IMR-90 (cell line): ENCODE measurements around the gene SH3TC1. TPM values are rescaled to one million over a fixed set of nuclear protein-coding genes. Genes with fewer than 3 reads are reported as not detected.

Experiments used
- ATAC-seq: fragments of 200-7000 bp; cut with Tn5 transposase; 2 replicates; pipeline ENCODE4 v1.9.1; 2020; ENCODE audit warnings: low read depth, mild to moderate bottlenecking, moderate library complexity
- BruUV-seq: library from RNA; stranded (reverse); fragments of 400-500 nt; replicated peaks from 2 replicates; lab custom pipeline; 2021; lab: Mats Ljungman, UMichigan
- CTCF ChIA-PET: fragments of 300-600 bp; formaldehyde crosslinking; extraction: SDS; loops from one replicate; lab custom pipeline; 2021; ENCODE audit warnings: antibody characterized with exemption; lab: Yijun Ruan, JAX
- POLR2A ChIA-PET: fragments of 300-600 bp; sonication (Branson Sonifier 250); formaldehyde crosslinking; loops from one replicate; lab custom pipeline; 2022; ENCODE audit warnings: antibody characterized with exemption; ENCODE audit not compliant: unreplicated experiment; lab: Charles Lee
- DNase-seq: peaks from one replicate; pipeline ENCODE4 v3.0.0; 2013
- H2AFZ ChIP-seq: replicated peaks from 2 replicates; pipeline ENCODE3; 2013; ENCODE audit warnings: low read length, mild to moderate bottlenecking; ENCODE audit not compliant: poor library complexity
- H2AK5ac ChIP-seq: 2 replicates; pipeline ENCODE4 v1.6.1; 2013; ENCODE audit warnings: low read depth, low read length, inconsistent platforms
- H2AK9ac ChIP-seq: replicated peaks from 2 replicates; pipeline ENCODE3; 2013; ENCODE audit warnings: mild to moderate bottlenecking, low read depth, low read length, moderate library complexity; ENCODE audit not compliant: poor library complexity
- H2BK120ac ChIP-seq: 2 replicates; pipeline ENCODE4 v1.6.1; 2013; ENCODE audit warnings: low read depth, low read length, inconsistent platforms
- H2BK15ac ChIP-seq: 3 replicates; pipeline ENCODE4 v1.6.1; 2013; ENCODE audit warnings: low read depth, low read length, inconsistent platforms
- H2BK20ac ChIP-seq: 2 replicates; pipeline ENCODE4 v1.6.1; 2013; ENCODE audit warnings: low read depth, mild to moderate bottlenecking, inconsistent platforms, low read length, moderate library complexity
- H2BK5ac ChIP-seq: 2 replicates; pipeline ENCODE4 v1.6.1; 2013; ENCODE audit warnings: mild to moderate bottlenecking, low read depth, low read length, inconsistent platforms; ENCODE audit not compliant: poor library complexity, severe bottlenecking
- H3K14ac ChIP-seq: replicated peaks from 2 replicates; pipeline ENCODE4 v1.6.1; 2013; ENCODE audit warnings: low read depth, low read length, inconsistent platforms
- H3K18ac ChIP-seq: 2 replicates; pipeline ENCODE4 v1.6.1; 2013; ENCODE audit warnings: low read depth, low read length, control low read depth
- H3K23ac ChIP-seq: 2 replicates; pipeline ENCODE4 v1.6.1; 2013; ENCODE audit warnings: low read depth, low read length, inconsistent platforms
- H3K27ac ChIP-seq: 2 replicates; pipeline ENCODE4 v1.5.1; 2013; ENCODE audit warnings: mild to moderate bottlenecking, control low read depth, low read length; ENCODE audit not compliant: insufficient read depth
- H3K27me3 ChIP-seq: 2 replicates; pipeline ENCODE4 v1.6.1; 2013; ENCODE audit warnings: low read length; ENCODE audit not compliant: control insufficient read depth, insufficient read depth
- H3K36me3 ChIP-seq: 2 replicates; pipeline ENCODE4 v1.6.1; 2013; ENCODE audit warnings: low read length, mixed read lengths; ENCODE audit not compliant: control insufficient read depth, insufficient read depth
- H3K4ac ChIP-seq: 2 replicates; pipeline ENCODE4 v1.6.1; 2013; ENCODE audit warnings: low read depth, low read length, inconsistent platforms
- H3K4me1 ChIP-seq: 2 replicates; pipeline ENCODE4 v1.6.1; 2013; ENCODE audit warnings: low read length, mixed read lengths; ENCODE audit not compliant: control insufficient read depth, insufficient read depth
- H3K4me2 ChIP-seq: 2 replicates; pipeline ENCODE4 v1.6.1; 2013; ENCODE audit warnings: low read depth, mild to moderate bottlenecking, control low read depth, low read length, moderate library complexity
- H3K4me3 ChIP-seq: 2 replicates; pipeline ENCODE4 v1.5.1; 2013; ENCODE audit warnings: low read depth, mild to moderate bottlenecking, control low read depth, low read length, moderate library complexity; ENCODE audit not compliant: insufficient read depth
- H3K56ac ChIP-seq: 2 replicates; pipeline ENCODE4 v1.6.1; 2013; ENCODE audit warnings: low read length, inconsistent platforms; ENCODE audit not compliant: insufficient read depth; ENCODE audit errors: extremely low read depth
- H3K79me1 ChIP-seq, 2 experiments: 2 replicates each; pipeline ENCODE4 v1.6.1; 2013; ENCODE audit warnings: low read length in 2 of 2, inconsistent platforms in 1 of 2, low read depth in 1 of 2
- H3K9ac ChIP-seq: 2 replicates; pipeline ENCODE4 v1.6.1; 2013; ENCODE audit warnings: low read depth, low read length, control low read depth
- H3K9me1 ChIP-seq: 2 replicates; pipeline ENCODE4 v1.6.1; 2013; ENCODE audit warnings: low read length, inconsistent platforms; ENCODE audit not compliant: insufficient read depth
- H3K9me3 ChIP-seq: 2 replicates; pipeline ENCODE4 v1.6.1; 2013; ENCODE audit warnings: low read length; ENCODE audit not compliant: control insufficient read depth, insufficient read depth
- H4K20me1 ChIP-seq: 2 replicates; pipeline ENCODE4 v1.6.1; 2013; ENCODE audit warnings: low read length, inconsistent platforms; ENCODE audit not compliant: insufficient read depth
- H4K5ac ChIP-seq: 2 replicates; pipeline ENCODE4 v1.6.1; 2013; ENCODE audit warnings: mild to moderate bottlenecking, low read depth, low read length, control low read depth
- H4K8ac ChIP-seq, 2 experiments: 2 replicates each; pipeline ENCODE4 v1.6.1; 2013; ENCODE audit warnings: low read depth in 2 of 2, low read length in 2 of 2, control low read depth in 1 of 2, inconsistent platforms in 1 of 2
- H4K91ac ChIP-seq: 2 replicates; pipeline ENCODE4 v1.6.1; 2013; ENCODE audit warnings: low read depth, low read length, inconsistent platforms; ENCODE audit not compliant: insufficient read depth
- BHLHE40 ChIP-seq: fragments of 150-350 bp; IDR thresholded peaks from 2 replicates; pipeline ENCODE4 v1.6.1; 2016; ENCODE audit warnings: mild to moderate bottlenecking, low read depth, low read length
- CEBPB ChIP-seq: IDR thresholded peaks from 2 replicates; pipeline ENCODE4 v1.6.1; 2012; ENCODE audit warnings: low read depth, low read length, improper control_type of control experiment
- MAZ ChIP-seq: IDR thresholded peaks from 2 replicates; pipeline ENCODE4 v1.6.1; 2012; ENCODE audit warnings: low read depth, mild to moderate bottlenecking, low read length, improper control_type of control experiment, moderate library complexity, borderline replicate concordance
- POLR2A ChIP-seq: IDR thresholded peaks from 2 replicates; pipeline ENCODE4 v1.6.1; 2012; ENCODE audit warnings: mild to moderate bottlenecking, low read depth, low read length
- RCOR1 ChIP-seq: IDR thresholded peaks from 2 replicates; pipeline ENCODE4 v1.6.1; 2012; ENCODE audit warnings: mild to moderate bottlenecking, low read length, improper control_type of control experiment; ENCODE audit not compliant: insufficient replicate concordance
- RFX5 ChIP-seq: IDR thresholded peaks from 2 replicates; pipeline ENCODE4 v1.8.0; 2012; ENCODE audit warnings: low read depth, mild to moderate bottlenecking, low read length, moderate library complexity
- WGBS, 2 experiments: methylation state at CpG; one replicate each; pipeline versions ENCODE4 v1.1.5 to v1.1.7; 2013; ENCODE audit warnings: missing lambda C conversion rate in 2 of 2; ENCODE audit not compliant: insufficient read length in 1 of 2; ENCODE audit errors: extremely low coverage in 2 of 2; 5-methylcytosine and 5-hydroxymethylcytosine counted together
- dilution Hi-C: fragments of 300-500 bp; cut with HindIII; formaldehyde crosslinking; loops from one replicate; pipeline ENCODE4 v1.14.3; 2018; ENCODE audit warnings: low sequenced_read_pairs; ENCODE audit not compliant: unreplicated experiment
- in situ Hi-C: fragments of 300-500 bp; cut with MboI; formaldehyde crosslinking; loops from 3 replicates; pipeline ENCODE4 v1.14.3; 2019; ENCODE audit warnings: low sequenced_read_pairs, inconsistent platforms, mixed read lengths
- intact Hi-C: fragments of 100-400 bp; cut with micrococcal nuclease; formaldehyde crosslinking; loops from 2 replicates; pipeline ENCODE4 v1.10.0; 2022
- polyA plus RNA-seq, 3 experiments: library from polyadenylated mRNA; depleted of rRNA; stranded (reverse); fragments of >200 nt; gene quantifications; 2 replicates each; pipeline ENCODE4 v1.2.3, GENCODE V29; 2012; ENCODE audit warnings: low replicate concordance in 1 of 3
- total RNA-seq: library from RNA; depleted of rRNA; stranded (reverse); fragments of >200 nt; gene quantifications from 2 replicates; pipeline ENCODE4 v1.2.3, GENCODE V29; 2012

SH3TC1 gene
- total and polyA plus RNA-seq, 2 of the 4 experiments (the other 2 are of a cell fraction) = 1.6 to 2.2 TPM

DNA sequence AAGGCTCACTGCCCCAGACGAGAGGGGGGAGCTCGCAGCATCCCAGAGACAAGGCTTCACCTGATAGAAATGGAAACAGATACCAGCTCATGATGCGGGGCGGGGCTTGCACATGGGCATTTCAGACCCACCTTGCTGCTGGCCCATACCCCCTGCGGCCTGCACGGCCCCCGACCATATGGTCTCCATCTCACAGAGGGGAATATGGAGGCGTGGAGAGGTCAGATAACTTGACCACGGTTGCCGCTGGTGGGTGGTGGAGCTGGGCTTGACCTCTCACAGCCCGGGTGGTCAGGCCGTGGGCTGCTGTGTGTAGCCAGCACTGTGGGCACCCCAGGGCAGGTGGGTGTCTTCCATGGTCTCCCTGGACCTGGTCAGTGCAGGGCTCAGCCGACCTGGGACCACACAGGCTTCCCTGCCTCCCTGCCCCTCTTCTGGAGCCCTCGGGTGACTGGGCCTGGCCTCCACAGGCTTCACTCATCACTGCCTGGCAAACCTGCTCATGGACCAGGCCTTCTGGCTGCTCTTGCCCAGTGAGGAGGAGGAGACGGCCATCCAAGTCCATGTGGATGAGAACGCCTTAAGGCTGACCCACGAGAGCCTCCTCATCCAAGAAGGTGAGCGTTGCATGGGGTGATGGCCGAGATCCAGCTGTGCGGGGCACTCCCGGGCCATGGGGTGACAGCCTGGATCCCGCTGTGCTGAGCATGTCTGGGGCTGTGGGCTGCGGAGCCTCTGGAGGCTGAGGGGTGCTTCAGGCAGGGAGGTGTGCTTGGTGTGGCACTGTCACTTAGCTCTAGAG is 16.8 kb downstream of the SH3TC1 start (continued):
- TF ChIP-seq RCOR1 = no peak

DNA sequence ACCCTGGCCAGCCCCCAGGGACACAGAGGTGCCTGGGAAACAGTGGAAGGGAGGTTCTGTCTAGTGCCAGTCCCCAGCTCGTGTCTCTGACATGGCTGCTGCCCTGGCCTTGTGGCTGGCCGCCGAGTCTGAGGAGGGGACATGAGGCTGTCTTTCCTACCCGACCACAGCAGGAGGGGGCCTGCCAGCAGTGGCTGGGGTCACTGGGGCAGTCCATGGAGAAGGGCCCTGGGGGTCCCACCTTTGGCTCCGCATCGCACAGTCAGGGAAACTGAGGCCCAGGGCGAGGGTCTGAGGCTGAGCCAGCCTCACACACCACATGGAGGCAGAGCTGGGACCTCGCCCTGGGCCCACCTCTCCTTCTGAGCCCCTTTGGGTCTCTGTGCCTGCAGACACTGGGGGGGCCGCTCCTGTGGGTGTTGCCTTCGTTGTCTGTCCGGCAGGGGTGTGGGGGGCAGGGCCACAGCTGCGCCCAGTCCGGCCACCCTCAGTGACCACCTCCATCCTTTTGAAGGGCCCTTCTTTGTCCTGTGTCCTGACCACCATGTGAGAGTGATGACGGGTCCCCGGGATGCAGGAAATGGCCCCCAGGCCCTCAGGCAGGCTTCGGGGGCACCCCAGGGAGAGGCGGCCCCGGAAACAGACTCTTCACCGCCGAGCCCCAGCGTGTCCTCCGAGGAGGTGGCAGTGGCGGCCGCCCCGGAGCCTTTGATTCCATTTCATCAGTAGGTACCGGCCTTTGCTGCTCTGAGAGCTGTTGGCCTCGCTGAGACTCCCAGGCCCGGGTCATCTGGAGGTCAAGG is 17.6 kb downstream of the SH3TC1 start:
- no peak overlapping the region for H4K5ac ChIP-seq
- H3K9me1 ChIP-seq = peaks cover 5% of the 10 kb centered on the region
- no peak overlapping the region for H2AFZ ChIP-seq
- intact Hi-C loops = loop anchor here (5.0 kb wide), 1 partner anchor 39 kb away; no protein-coding TSS in a partner anchor
- ATAC-seq = no peak
- BruUV-seq = no TSS peak
- peaks cover 8% of the 10 kb centered on the region; the same call in 1 of the 2 replicates for H3K27me3 ChIP-seq
- dilution Hi-C loops = no loop called here
- H2AK9ac ChIP-seq = no peak overlapping the region
- no peak overlapping the region for H3K4me2 ChIP-seq
- no peak overlapping the region for H3K23ac ChIP-seq
- H2BK20ac ChIP-seq = no peak overlapping the region
- H2BK5ac ChIP-seq = no peak overlapping the region
- ChIA-PET POLR2A (no interaction called here), CTCF (no interaction called here)
- in situ Hi-C loops = loop anchor here (25.0 kb wide), 1 partner anchor 396 kb away; no protein-coding TSS in a partner anchor
- peaks cover 8% of the 10 kb centered on the region; the same call in 1 of the 2 replicates for H4K20me1 ChIP-seq
- H2BK15ac ChIP-seq = no peak overlapping the region
- H3K9me3 ChIP-seq = no peaks in the 10 kb centered on the region
- H3K14ac ChIP-seq = no peak overlapping the region
- H3K18ac ChIP-seq = no peak overlapping the region
- H3K9ac ChIP-seq = no peak overlapping the region
- peaks cover 3% of the 10 kb centered on the region; the same call in 1 of the 2 replicates for H3K4me1 ChIP-seq
- H3K36me3 ChIP-seq = no peaks in the 10 kb centered on the region
- H3K4me3 ChIP-seq = no peak overlapping the region
- H4K91ac ChIP-seq = no peak overlapping the region
- no peak overlapping the region for H2BK120ac ChIP-seq
- H2AK5ac ChIP-seq = no peak overlapping the region
- 66% methylated on average over 6 of the region's 28 CpGs; no CpG with 5 or more reads in 1 of the 2 experiments for WGBS, 2 experiments
- H3K56ac ChIP-seq = no peak overlapping the region
- TF ChIP-seq POLR2A (no peak), BHLHE40 (no peak), CEBPB (no peak), RFX5 (no peak), MAZ (no peak)
- H3K4ac ChIP-seq = no peak overlapping the region
- H4K8ac ChIP-seq = no peak overlapping the region
- H3K79me1 ChIP-seq = no peaks in the 10 kb centered on the region
- DNase-seq = no peak
- no peak overlapping the region for H3K27ac ChIP-seq
